ENCODE data around the gene MEIG1. TPM values are rescaled to one million over a fixed set of nuclear protein-coding genes. Genes with fewer than 3 reads are reported as not detected.
A peak's percentile ranks its signal among the peaks of the same experiment; 100 is the strongest.

MEIG1 gene
- total RNA-seq, 1 experiment from 2014 or later, result 0.54 TPM

DNA sequence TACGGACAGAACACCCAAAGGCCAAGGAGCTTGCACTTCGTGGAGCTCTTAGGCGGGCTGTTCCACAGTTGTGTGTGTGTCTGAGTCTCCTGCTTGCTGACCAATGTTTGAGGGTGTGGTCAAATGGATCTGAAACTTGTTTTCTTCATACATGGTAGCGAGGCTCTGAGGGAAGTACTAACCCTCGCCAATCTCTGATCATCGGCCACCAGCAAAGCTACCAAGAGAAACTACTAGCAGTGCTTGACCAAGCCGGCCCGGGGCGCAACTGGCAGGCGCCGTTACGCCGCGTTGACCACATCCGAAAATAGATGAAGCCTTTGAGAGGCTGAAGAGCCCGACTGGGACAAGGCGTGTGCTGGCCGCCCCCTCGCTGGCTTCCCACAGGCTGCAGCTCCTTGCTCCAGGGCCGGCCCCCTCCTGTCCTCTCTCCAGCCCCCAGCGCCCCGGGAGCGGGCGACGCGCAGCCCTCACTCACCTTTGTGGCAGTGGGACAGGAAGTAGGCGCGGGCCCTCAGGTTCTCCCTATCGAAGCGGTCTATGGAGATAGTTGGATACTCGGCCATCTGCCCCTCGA lies 5.7 kb upstream of the MEIG1 start:
- POLR2A ChIA-PET, result no interaction called here
- CTCF ChIA-PET, result no interaction called here
- no TSS peak for BruUV-seq (replicated peaks)
- H3K27ac ChIP-seq (ENCODE audit: low read length), result peak overlapping the region; percentile 91
- TF ChIP-seq POLR2AphosphoS5 (IDR thresholded peaks at IDR 0.05; ENCODE audit: low read depth, low read length) (no peak), TCF7L2 (IDR thresholded peaks at IDR 0.05; ENCODE audit: low read depth, low read length) (no peak)
- TF ChIP-seq, protein P1, sequence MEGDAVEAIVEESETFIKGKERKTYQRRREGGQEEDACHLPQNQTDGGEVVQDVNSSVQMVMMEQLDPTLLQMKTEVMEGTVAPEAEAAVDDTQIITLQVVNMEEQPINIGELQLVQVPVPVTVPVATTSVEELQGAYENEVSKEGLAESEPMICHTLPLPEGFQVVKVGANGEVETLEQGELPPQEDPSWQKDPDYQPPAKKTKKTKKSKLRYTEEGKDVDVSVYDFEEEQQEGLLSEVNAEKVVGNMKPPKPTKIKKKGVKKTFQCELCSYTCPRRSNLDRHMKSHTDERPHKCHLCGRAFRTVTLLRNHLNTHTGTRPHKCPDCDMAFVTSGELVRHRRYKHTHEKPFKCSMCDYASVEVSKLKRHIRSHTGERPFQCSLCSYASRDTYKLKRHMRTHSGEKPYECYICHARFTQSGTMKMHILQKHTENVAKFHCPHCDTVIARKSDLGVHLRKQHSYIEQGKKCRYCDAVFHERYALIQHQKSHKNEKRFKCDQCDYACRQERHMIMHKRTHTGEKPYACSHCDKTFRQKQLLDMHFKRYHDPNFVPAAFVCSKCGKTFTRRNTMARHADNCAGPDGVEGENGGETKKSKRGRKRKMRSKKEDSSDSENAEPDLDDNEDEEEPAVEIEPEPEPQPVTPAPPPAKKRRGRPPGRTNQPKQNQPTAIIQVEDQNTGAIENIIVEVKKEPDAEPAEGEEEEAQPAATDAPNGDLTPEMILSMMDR (IDR thresholded peaks at IDR 0.05), result no peak
- DNase-seq (ENCODE audit: low read depth, low spot score), result no peak
- intact Hi-C loops (cut with micrococcal nuclease; ENCODE audit: unreplicated experiment) (no loop called here), in situ Hi-C loops (cut with HindIII; ENCODE audit: low pct_unique_long_range_greater_than_20kb, low sequenced_read_pairs) (no loop called here)
- no peaks in the 10 kb centered on the region for H3K27me3 ChIP-seq (ENCODE audit: control insufficient read depth, insufficient read depth, low read length)
- H3K9me3 ChIP-seq (ENCODE audit: control insufficient read depth, insufficient read depth, low read depth, low read length), result no peaks in the 10 kb centered on the region
- H3K36me3 ChIP-seq (ENCODE audit: control insufficient read depth, insufficient read depth, low read length), result no peaks in the 10 kb centered on the region; the same call in 1 of the 2 replicates
- no peaks in the 10 kb centered on the region; the same call in 1 of the 2 replicates for H3K4me1 ChIP-seq (ENCODE audit: control insufficient read depth, insufficient read depth, low read length)
- peak; percentile 85 for ATAC-seq
- H3K4me3 ChIP-seq (ENCODE audit: low read depth in 2 of 2, low read length in 2 of 2), result peak overlapping the region; percentile 78 to 86

DNA sequence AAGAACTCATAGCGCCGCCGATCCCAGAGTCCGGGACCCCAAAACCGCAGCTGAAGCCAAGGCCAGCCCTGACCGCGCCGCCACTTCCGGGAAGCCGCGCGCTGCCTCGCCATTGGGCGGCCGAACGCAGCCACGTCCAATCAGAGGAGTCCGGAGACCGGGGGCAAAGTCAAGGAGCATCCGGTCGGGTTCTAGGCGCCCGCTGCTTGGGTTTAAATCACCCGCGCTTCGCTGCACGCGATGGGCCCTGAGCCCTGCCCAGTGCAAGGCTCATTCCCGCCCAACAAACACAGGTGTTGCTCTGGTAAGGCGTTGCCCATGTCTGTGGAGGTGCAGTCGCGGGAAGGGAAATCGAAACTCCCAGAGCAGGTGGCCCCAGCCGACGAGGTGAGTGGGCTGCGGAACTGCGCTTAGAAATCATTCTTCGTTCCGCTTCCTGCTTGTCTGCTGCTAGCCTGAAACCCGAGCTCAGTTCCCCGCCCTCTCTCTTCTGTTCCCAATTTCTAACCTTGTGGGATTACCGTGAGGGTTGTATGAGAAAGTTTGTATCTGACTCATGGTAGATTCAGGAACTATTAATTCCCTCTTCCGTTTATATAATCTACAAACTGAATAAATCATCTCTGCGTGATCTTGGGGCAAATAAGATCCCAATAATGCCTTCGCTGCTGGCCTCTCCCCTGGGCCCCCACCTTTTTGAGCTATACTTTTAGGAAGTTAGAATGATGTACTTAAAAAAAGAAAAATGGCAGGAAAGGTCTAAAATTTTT lies 5.0 kb upstream of the MEIG1 start, which contains the start of gene DCLRE1C:
Gene DCLRE1C (minus strand): TSS at position 96 of the 770 bp plus-strand sequence. CDS start 86 bp downstream, at position 10.
- in situ Hi-C loops (cut with HindIII; ENCODE audit: low pct_unique_long_range_greater_than_20kb, low sequenced_read_pairs) (no loop called here), intact Hi-C loops (cut with micrococcal nuclease; ENCODE audit: unreplicated experiment) (no loop called here)
- ChIA-PET POLR2A (no interaction called here), CTCF (no interaction called here)
- TSS peak; percentile 95 for BruUV-seq (replicated peaks)
- ATAC-seq, result peak; percentile 98
- no peak for DNase-seq (ENCODE audit: low read depth, low spot score)
- Histone ChIP-seq H3K4me1 (ENCODE audit: control insufficient read depth, insufficient read depth, low read length) (no peaks in the 10 kb centered on the region; the same call in 1 of the 2 replicates), H3K27me3 (ENCODE audit: control insufficient read depth, insufficient read depth, low read length) (no peaks in the 10 kb centered on the region), H3K4me3 (ENCODE audit: low read depth in 2 of 2, low read length in 2 of 2) (peak within 1 kb of the TSS; percentile 78 to 86), H3K27ac (ENCODE audit: low read length) (peak within 1 kb of the TSS; percentile 91), H3K36me3 (ENCODE audit: control insufficient read depth, insufficient read depth, low read length) (no peaks in the 10 kb centered on the region; the same call in 1 of the 2 replicates), H3K9me3 (ENCODE audit: control insufficient read depth, insufficient read depth, low read depth, low read length) (no peaks in the 10 kb centered on the region)
- TF ChIP-seq, protein P2, sequence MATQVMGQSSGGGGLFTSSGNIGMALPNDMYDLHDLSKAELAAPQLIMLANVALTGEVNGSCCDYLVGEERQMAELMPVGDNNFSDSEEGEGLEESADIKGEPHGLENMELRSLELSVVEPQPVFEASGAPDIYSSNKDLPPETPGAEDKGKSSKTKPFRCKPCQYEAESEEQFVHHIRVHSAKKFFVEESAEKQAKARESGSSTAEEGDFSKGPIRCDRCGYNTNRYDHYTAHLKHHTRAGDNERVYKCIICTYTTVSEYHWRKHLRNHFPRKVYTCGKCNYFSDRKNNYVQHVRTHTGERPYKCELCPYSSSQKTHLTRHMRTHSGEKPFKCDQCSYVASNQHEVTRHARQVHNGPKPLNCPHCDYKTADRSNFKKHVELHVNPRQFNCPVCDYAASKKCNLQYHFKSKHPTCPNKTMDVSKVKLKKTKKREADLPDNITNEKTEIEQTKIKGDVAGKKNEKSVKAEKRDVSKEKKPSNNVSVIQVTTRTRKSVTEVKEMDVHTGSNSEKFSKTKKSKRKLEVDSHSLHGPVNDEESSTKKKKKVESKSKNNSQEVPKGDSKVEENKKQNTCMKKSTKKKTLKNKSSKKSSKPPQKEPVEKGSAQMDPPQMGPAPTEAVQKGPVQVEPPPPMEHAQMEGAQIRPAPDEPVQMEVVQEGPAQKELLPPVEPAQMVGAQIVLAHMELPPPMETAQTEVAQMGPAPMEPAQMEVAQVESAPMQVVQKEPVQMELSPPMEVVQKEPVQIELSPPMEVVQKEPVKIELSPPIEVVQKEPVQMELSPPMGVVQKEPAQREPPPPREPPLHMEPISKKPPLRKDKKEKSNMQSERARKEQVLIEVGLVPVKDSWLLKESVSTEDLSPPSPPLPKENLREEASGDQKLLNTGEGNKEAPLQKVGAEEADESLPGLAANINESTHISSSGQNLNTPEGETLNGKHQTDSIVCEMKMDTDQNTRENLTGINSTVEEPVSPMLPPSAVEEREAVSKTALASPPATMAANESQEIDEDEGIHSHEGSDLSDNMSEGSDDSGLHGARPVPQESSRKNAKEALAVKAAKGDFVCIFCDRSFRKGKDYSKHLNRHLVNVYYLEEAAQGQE (IDR thresholded peaks at IDR 0.05; ENCODE audit: insufficient read depth in 1 of 2, low read depth in 2 of 2, low read length in 1 of 2), result no peak
- TF ChIP-seq, protein P1 (IDR thresholded peaks at IDR 0.05), result no peak
- TF ChIP-seq TCF7L2 (IDR thresholded peaks at IDR 0.05; ENCODE audit: low read depth, low read length), result 0 out of 2 replicates have a peak, but pooled peaks have one; percentile 19
- peak; percentile 77; the same call in 1 of the 2 replicates for TF ChIP-seq POLR2AphosphoS5 (IDR thresholded peaks at IDR 0.05; ENCODE audit: low read depth, low read length)
- no peak for TF ChIP-seq SIN3A (IDR thresholded peaks at IDR 0.05; ENCODE audit: borderline replicate concordance, insufficient read depth, low read depth, low read length)
